Fibroblast of lung (primary cell): ENCODE data around the gene RPS6KA4.

Experiments
- EZH2 ChIP-seq: IDR thresholded peaks from 2 replicates; pipeline ENCODE4 v1.5.1; 2012; ENCODE audit warnings: low read length, control low read depth, mild to moderate bottlenecking; ENCODE audit errors: missing control alignments
- TF ChIP-seq, protein P1 (sequence below), 2 donors: IDR thresholded peaks in 1 of 2; conservative IDR thresholded peaks in 1 of 2; 1 replicate in 1 of 2; 2 replicates in 1 of 2; pipeline ENCODE4 v1.5.1; 2011 to 2012; ENCODE audit warnings: low read length in 2 of 2, control low read depth in 1 of 2, inconsistent platforms in 1 of 2, low read depth in 1 of 2, mild to moderate bottlenecking in 1 of 2

DNA sequence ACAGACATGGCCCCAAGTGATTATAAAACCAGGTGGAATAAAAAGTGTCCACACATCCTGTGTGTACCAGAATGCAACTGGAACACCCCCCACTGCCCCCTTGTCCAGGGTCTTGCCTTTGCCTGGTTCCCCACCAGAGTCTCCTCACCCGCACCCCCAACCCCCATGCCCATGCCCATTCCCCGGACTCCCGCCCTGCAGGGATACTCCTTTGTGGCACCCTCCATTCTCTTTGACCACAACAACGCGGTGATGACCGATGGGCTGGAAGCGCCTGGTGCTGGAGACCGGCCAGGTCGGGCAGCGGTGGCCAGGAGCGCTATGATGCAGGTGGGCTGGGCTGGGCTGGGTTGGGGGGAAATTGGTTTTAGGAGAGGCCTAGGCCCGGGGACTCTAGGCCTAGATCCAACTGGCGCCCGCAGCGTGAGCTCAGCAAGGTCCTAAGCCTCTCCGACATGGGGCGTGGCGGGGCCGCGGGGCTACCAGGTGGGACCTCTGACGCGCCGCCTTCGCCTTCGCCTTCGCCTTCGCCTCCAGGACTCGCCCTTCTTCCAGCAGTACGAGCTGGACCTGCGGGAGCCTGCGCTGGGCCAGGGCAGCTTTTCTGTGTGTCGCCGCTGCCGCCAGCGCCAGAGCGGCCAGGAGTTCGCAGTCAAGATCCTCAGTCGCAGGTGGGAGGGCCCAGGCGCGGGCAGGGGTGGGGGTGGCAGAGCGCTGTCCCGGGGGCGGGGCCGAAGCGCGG is 9.1 kb downstream of the RPS6KA4 start:
- TF ChIP-seq, protein P1, sequence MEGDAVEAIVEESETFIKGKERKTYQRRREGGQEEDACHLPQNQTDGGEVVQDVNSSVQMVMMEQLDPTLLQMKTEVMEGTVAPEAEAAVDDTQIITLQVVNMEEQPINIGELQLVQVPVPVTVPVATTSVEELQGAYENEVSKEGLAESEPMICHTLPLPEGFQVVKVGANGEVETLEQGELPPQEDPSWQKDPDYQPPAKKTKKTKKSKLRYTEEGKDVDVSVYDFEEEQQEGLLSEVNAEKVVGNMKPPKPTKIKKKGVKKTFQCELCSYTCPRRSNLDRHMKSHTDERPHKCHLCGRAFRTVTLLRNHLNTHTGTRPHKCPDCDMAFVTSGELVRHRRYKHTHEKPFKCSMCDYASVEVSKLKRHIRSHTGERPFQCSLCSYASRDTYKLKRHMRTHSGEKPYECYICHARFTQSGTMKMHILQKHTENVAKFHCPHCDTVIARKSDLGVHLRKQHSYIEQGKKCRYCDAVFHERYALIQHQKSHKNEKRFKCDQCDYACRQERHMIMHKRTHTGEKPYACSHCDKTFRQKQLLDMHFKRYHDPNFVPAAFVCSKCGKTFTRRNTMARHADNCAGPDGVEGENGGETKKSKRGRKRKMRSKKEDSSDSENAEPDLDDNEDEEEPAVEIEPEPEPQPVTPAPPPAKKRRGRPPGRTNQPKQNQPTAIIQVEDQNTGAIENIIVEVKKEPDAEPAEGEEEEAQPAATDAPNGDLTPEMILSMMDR (conservative IDR thresholded peaks at IDR 0.05 in 1 of 2, IDR thresholded peaks at IDR 0.05 in 1 of 2; ENCODE audit: low read depth in 1 of 2, low read length in 2 of 2): no peak
- TF ChIP-seq EZH2: no peak
